ENCODE results near the gene TMEM218. TPM values are rescaled to one million over a fixed set of nuclear protein-coding genes. Genes with fewer than 3 reads are reported as not detected.

Gene TMEM218
- total and polyA plus RNA-seq, 8 donors: 0.87 to 21.1 (median 14.9) TPM

- Histone ChIP-seq H3K27me3 (peaks cover 0 to 11% (median 3%) of the 10 kb centered on the region in 3 donors), H3K4me1 (peaks cover 8 to 37% (median 17%) of the 10 kb centered on the region in 4 donors), H3K27ac (peak overlapping the region in 4 of 5 donors; percentile 41 to 67 (median 50)), H3K9me3 (no peaks in the 10 kb centered on the region), H3K36me3 (no peaks in the 10 kb centered on the region), H3K4me3 (no peak overlapping the region)
- intact Hi-C loops (cut with DNase I; ENCODE audit: low total_unique reads): no loop called here
- no peak for TF ChIP-seq POLR2AphosphoS5 (IDR thresholded peaks at IDR 0.05)
- no peak for TF ChIP-seq EP300 (IDR thresholded peaks at IDR 0.05)
- TF ChIP-seq POLR2A (IDR thresholded peaks at IDR 0.05): no peak
- TF ChIP-seq CTCF (IDR thresholded peaks at IDR 0.05): no peak
- DNase-seq: no peak
- WGBS, 5 donors: 71 to 82% (median 76%) methylated on average over 5 of the region's 5 CpGs
Observed at GRCh38 chr11:125069796-125070195, 41.6 kb downstream of the TMEM218 start.

- Histone ChIP-seq H3K27ac (no peak overlapping the region), H3K4me3 (no peak overlapping the region), H3K36me3 (no peaks in the 10 kb centered on the region), H3K9me3 (no peaks in the 10 kb centered on the region), H3K27me3 (peaks cover 0 to 7% (median 3%) of the 10 kb centered on the region in 3 donors), H3K4me1 (peaks cover 10 to 38% (median 17%) of the 10 kb centered on the region in 4 donors)
- TF ChIP-seq POLR2AphosphoS5 (IDR thresholded peaks at IDR 0.05) (no peak), EP300 (IDR thresholded peaks at IDR 0.05) (no peak), CTCF (IDR thresholded peaks at IDR 0.05) (no peak), POLR2A (IDR thresholded peaks at IDR 0.05) (no peak)
- WGBS, 5 donors: 37 to 59% (median 52%) methylated on average over 4 of the region's 4 CpGs
- no peak for DNase-seq
- intact Hi-C loops (cut with DNase I; ENCODE audit: low total_unique reads): no loop called here
Observed at GRCh38 chr11:125069008-125069407, 42.4 kb downstream of the TMEM218 start.

GRCh38 chr11:125068368-125068767, 43.1 kb downstream of the TMEM218 start:
- no peak overlapping the region for H3K27ac ChIP-seq
- no peak for TF ChIP-seq EP300 (IDR thresholded peaks at IDR 0.05)
- no peak for TF ChIP-seq CTCF (IDR thresholded peaks at IDR 0.05)
- TF ChIP-seq POLR2A (IDR thresholded peaks at IDR 0.05): no peak
- TF ChIP-seq POLR2AphosphoS5 (IDR thresholded peaks at IDR 0.05): no peak
- H3K4me3 ChIP-seq: no peak overlapping the region
- intact Hi-C loops (cut with DNase I; ENCODE audit: low total_unique reads): no loop called here
- H3K36me3 ChIP-seq: no peaks in the 10 kb centered on the region
- no peaks in the 10 kb centered on the region for H3K9me3 ChIP-seq
- peaks cover 0 to 13% (median 3%) of the 10 kb centered on the region in 3 donors for H3K27me3 ChIP-seq
- DNase-seq: no peak
- 86 to 94% (median 89%) methylated on average over 4 of the region's 4 CpGs for WGBS, 5 donors
- H3K4me1 ChIP-seq: peaks cover 16 to 45% (median 20%) of the 10 kb centered on the region in 4 donors

- H3K36me3 ChIP-seq: no peaks in the 10 kb centered on the region
- TF ChIP-seq POLR2AphosphoS5 (IDR thresholded peaks at IDR 0.05) (no peak), POLR2A (IDR thresholded peaks at IDR 0.05) (no peak), CTCF (IDR thresholded peaks at IDR 0.05) (no peak), EP300 (IDR thresholded peaks at IDR 0.05) (no peak)
- no peaks in the 10 kb centered on the region for H3K9me3 ChIP-seq
- H3K4me3 ChIP-seq: peak overlapping the region in 3 of 4 donors; percentile 60 to 66 (median 61)
- peak overlapping the region in 2 of 5 donors; percentile 75 to 78 for H3K27ac ChIP-seq
- peaks cover 0 to 20% (median 14%) of the 10 kb centered on the region in 4 donors for H3K4me1 ChIP-seq
- intact Hi-C loops (cut with DNase I; ENCODE audit: low total_unique reads): no loop called here
- peaks cover 0 to 14% (median 3%) of the 10 kb centered on the region in 3 donors for H3K27me3 ChIP-seq
- WGBS, 5 donors: 75 to 84% (median 83%) methylated on average over 7 of the region's 7 CpGs
- DNase-seq: no peak
Observed at GRCh38 chr11:125064070-125064469, 47.4 kb downstream of the TMEM218 start.

Measured in stomach (tissue), 9 donors.